ENCODE data around the gene SLC4A11. TPM values are rescaled to one million over a fixed set of nuclear protein-coding genes. Genes with fewer than 3 reads are reported as not detected.

Gene SLC4A11
- 10 to 100 TPM in 3 of 4 donors, 1 to 10 TPM in 1; 7.2 to 24.7 (median 17.7) TPM for total RNA-seq

DNA sequence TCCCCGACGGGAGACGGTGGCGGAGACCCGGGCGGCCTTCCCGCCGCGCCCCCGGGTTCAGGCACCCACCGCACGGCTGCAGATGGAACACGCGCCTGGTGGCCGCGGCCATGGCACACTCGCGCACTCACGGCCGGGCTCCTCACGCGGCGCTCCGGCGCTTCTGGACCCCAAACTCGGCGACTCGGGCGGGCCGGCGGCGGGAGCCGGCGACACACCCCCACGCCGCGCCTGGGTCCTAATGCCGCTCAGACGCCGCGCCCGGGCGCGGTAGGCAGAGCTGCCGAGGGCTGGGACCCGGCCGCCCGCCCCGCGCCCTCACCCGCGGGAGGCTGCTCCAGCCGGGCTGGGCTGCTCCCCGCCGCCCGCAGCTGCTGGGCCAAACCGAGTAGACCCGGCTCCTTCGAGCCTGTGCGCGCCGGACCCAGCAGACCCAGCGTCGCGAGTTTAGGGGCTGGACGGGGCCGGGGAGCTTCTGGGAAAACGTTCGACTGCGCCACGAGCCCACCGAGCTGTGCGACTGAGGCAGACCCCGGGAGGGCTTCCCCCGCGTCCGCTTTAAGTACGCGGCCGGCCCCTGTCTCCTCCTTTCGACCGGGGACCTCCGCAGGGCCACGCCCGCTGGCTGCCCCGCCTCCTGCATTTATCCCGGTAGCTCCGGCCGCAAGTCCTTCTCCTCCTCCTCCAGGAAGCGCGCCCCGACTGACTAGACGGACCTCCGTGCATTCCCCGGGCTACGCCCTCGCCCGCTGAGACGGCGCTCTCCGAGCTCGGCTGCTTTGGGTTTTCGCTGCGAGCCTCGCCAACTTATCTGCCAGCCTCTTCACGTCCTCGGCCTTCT lies at the start of gene SLC4A11:
TSS of gene SLC4A11 (minus strand) at position 165 of the 841 bp plus-strand sequence. CDS start at position 112, 53 bp downstream.
- Histone ChIP-seq H3K9me3 (no peaks in the 10 kb centered on the region), H3K4me3 (peak within 1 kb of the TSS; percentile 58 to 93 (median 80)), H3K36me3 (peaks cover 0 to 3% (median 0%) of the 10 kb centered on the region in 3 donors), H3K27me3 (peaks cover 0 to 79% (median 0%) of the 10 kb centered on the region in 4 donors), H3K4me1 (peaks cover 23 to 62% (median 37%) of the 10 kb centered on the region in 3 donors), H3K27ac (peak within 1 kb of the TSS; percentile 74 to 82 (median 79))
- WGBS, 2 donors, result 0 to 3% methylated on average over 9 to 14 of the region's 107 CpGs
- no peak for TF ChIP-seq POLR2A (IDR thresholded peaks at IDR 0.05)
- TF ChIP-seq, protein P1, sequence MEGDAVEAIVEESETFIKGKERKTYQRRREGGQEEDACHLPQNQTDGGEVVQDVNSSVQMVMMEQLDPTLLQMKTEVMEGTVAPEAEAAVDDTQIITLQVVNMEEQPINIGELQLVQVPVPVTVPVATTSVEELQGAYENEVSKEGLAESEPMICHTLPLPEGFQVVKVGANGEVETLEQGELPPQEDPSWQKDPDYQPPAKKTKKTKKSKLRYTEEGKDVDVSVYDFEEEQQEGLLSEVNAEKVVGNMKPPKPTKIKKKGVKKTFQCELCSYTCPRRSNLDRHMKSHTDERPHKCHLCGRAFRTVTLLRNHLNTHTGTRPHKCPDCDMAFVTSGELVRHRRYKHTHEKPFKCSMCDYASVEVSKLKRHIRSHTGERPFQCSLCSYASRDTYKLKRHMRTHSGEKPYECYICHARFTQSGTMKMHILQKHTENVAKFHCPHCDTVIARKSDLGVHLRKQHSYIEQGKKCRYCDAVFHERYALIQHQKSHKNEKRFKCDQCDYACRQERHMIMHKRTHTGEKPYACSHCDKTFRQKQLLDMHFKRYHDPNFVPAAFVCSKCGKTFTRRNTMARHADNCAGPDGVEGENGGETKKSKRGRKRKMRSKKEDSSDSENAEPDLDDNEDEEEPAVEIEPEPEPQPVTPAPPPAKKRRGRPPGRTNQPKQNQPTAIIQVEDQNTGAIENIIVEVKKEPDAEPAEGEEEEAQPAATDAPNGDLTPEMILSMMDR (IDR thresholded peaks at IDR 0.05), result no peak
- no peak for DNase-seq
- intact Hi-C loops (cut with DNase I), result no loop called here

DNA sequence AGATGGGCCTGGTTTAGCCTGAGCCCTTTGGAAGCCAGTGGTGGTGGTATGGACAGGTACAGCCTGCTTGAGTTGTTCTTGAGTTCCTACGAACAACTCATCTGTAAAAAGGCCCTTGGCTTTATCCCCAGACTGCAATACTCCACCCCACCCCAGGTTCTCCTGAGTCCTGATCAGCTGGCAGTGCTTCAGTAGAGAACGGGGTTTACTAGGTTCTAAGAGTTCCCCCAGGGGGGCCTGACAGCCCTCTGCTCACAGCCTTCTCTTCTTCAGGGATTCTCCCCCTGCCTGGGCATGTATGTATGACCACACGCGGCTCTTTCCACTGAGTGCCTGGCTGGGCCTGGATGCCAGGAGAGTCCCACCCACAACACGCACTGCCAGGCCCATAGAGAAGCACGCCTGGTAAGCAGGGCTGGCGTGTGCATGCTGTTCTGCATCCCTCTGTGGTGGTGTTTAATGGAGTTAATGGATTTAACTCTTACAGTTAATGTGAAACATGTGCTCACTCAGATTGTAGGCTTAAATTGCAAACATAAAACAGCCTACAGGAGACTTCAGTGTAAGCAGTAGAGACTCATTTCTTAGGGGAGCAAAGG lies 44.3 kb upstream of the SLC4A11 start:
- DNase-seq, result no peak
- 52 to 65% methylated on average over 6 to 7 of the region's 7 CpGs for WGBS, 2 donors
- Histone ChIP-seq H3K36me3 (peaks cover 5 to 94% (median 37%) of the 10 kb centered on the region in 3 donors), H3K27me3 (no peaks in the 10 kb centered on the region), H3K4me1 (peaks cover 0 to 14% (median 0%) of the 10 kb centered on the region in 3 donors), H3K9me3 (no peaks in the 10 kb centered on the region), H3K4me3 (no peak overlapping the region), H3K27ac (peak overlapping the region in 3 of 4 donors; percentile 34 to 55 (median 52))
- intact Hi-C loops (cut with DNase I), result no loop called here
- TF ChIP-seq, protein P1 (IDR thresholded peaks at IDR 0.05), result peak in 2 of 6 experiments; percentile 15 to 16
- TF ChIP-seq POLR2A (IDR thresholded peaks at IDR 0.05), result no peak

DNA sequence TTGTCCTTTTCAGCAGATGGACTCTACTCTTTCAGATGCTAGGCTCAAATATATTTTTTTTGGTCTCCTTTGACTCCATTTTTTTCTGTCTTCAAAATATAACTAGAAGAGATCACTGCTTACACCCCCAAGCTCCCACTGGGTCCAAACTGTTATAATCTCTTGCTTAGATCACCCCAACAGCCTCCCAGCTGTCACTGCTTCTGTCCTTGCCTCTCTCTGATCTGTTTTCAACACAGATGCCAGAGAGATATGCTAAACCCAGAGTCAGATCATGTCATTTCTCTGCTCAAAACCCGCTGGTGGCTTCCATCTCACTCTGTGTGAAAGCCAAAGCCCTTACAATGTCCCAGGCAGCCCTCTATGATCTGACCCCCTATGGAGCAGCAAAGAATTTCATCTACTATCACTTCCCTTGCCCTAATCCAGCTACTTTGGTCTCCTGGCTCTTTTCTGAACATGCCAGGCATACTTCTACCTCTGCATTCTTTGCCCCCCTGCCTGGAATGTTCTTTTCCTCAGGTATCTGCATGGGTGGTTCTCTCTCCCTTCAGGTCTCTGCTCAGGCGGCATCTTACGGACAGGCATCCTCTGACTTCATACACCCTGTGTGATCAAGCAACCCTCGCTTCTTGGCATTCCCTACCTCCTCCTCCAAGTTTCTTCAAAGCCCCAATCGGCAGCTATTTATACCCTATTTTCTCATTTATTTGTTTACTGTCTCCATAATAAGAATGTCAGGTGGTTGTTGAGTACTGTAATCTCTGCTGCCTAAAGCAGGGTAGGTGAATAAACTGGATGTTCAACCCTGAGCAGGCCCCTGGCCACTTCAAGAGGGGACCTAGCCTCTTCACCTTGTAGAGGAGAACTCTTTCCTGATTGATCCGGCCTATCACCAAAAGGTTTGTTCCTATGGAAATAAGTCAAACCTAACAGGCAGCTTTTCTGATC lies 43.6 kb upstream of the SLC4A11 start:
- 84 to 93% methylated on average over 6 of the region's 6 CpGs for WGBS, 2 donors
- peaks cover 12 to 94% (median 40%) of the 10 kb centered on the region in 3 donors for H3K36me3 ChIP-seq

DNA sequence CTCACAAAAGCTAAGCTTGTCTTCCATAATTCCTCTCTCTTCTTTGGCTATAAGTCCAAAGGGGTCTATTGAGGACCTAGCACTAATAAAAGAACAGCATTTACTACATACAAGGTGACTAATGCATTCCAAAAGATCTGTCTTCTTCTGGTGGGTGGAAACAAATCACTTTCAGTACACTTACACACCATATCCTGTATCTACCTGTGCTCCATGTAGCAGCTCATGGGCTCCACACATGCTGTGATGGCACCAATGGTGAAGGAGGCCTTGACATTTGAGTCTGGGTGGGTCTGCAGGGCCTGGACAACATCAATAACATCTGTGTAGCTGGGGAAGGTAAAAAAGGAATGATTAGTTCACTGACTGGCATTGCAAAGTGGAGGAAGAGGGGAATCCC lies 42.4 kb upstream of the SLC4A11 start:
- H3K9me3 ChIP-seq, result no peaks in the 10 kb centered on the region
- intact Hi-C loops (cut with DNase I), result no loop called here
- DNase-seq, result no peak
- TF ChIP-seq, protein P1 (IDR thresholded peaks at IDR 0.05), result no peak
- no peak overlapping the region for H3K4me3 ChIP-seq
- peaks cover 0 to 19% (median 0%) of the 10 kb centered on the region in 3 donors for H3K4me1 ChIP-seq
- peaks cover 17 to 94% (median 40%) of the 10 kb centered on the region in 3 donors for H3K36me3 ChIP-seq
- H3K27ac ChIP-seq, result no peak overlapping the region
- no peaks in the 10 kb centered on the region for H3K27me3 ChIP-seq

More for the DNA sequence above, 43.6 kb upstream of the SLC4A11 start:
- Histone ChIP-seq H3K27me3 (no peaks in the 10 kb centered on the region), H3K9me3 (no peaks in the 10 kb centered on the region), H3K4me1 (peaks cover 0 to 14% (median 0%) of the 10 kb centered on the region in 3 donors), H3K4me3 (no peak overlapping the region), H3K27ac (peak overlapping the region in 3 of 4 donors; percentile 34 to 55 (median 52))
- no peak for DNase-seq
- intact Hi-C loops (cut with DNase I), result no loop called here
- TF ChIP-seq, protein P1 (IDR thresholded peaks at IDR 0.05), result no peak
- TF ChIP-seq POLR2A (IDR thresholded peaks at IDR 0.05), result no peak

Data from esophagus squamous epithelium (tissue), 5 donors.